ENCODE results near the gene NCKAP5. TPM values are rescaled to one million over a fixed set of nuclear protein-coding genes. Genes with fewer than 3 reads are reported as not detected.

NCKAP5 gene
- total RNA-seq, 1 donor from 2014 or later = 7.4 TPM

DNA sequence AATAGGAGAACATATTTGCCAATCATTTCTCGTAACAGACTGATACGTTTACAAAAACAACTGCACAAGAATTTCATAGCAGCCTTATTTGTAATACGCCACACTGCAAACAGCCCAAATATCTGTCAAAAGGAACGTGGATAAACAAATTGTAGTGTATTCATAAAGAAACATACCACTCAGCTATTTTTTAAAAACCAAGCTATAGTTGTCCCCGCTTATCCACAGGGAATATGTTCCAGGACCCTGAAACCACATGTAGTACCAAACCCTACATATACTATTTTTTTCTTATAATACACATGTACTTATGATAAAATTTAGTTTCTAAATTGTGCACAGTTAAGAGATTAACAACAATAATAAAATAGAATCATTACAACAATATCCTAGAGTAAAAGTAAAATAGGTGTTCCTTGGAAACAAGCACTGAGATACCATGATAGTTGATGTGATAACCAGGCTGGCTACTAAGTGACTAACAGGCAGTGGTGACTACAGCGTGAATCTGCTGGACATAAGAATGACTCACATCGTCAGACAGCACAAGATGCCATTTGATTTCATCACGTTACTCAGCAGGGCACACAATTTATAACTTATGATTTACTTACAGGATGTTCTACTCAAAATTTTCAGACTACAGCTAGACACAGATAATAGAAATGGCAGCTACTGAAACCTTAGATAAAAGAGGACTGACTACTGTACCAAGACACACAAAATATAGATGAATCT, 367.4 kb downstream of the NCKAP5 start:
- Mint-ChIP-seq H3K27me3 (ENCODE audit: unreplicated experiment) (no peaks in the 10 kb centered on the region), H3K27ac (ENCODE audit: unreplicated experiment) (no peak overlapping the region), H3K9me3 (ENCODE audit: unreplicated experiment) (peaks cover 5% of the 10 kb centered on the region), H3K36me3 (ENCODE audit: low read depth, unreplicated experiment) (no peaks in the 10 kb centered on the region), H3K4me3 (ENCODE audit: unreplicated experiment) (no peak overlapping the region), H3K4me1 (ENCODE audit: unreplicated experiment) (no peaks in the 10 kb centered on the region)
- TF ChIP-seq, protein P1, sequence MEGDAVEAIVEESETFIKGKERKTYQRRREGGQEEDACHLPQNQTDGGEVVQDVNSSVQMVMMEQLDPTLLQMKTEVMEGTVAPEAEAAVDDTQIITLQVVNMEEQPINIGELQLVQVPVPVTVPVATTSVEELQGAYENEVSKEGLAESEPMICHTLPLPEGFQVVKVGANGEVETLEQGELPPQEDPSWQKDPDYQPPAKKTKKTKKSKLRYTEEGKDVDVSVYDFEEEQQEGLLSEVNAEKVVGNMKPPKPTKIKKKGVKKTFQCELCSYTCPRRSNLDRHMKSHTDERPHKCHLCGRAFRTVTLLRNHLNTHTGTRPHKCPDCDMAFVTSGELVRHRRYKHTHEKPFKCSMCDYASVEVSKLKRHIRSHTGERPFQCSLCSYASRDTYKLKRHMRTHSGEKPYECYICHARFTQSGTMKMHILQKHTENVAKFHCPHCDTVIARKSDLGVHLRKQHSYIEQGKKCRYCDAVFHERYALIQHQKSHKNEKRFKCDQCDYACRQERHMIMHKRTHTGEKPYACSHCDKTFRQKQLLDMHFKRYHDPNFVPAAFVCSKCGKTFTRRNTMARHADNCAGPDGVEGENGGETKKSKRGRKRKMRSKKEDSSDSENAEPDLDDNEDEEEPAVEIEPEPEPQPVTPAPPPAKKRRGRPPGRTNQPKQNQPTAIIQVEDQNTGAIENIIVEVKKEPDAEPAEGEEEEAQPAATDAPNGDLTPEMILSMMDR (IDR thresholded peaks at IDR 0.05; ENCODE audit: unreplicated experiment) = no peak
- DNase-seq (ENCODE audit: low spot score) = no peak

DNA sequence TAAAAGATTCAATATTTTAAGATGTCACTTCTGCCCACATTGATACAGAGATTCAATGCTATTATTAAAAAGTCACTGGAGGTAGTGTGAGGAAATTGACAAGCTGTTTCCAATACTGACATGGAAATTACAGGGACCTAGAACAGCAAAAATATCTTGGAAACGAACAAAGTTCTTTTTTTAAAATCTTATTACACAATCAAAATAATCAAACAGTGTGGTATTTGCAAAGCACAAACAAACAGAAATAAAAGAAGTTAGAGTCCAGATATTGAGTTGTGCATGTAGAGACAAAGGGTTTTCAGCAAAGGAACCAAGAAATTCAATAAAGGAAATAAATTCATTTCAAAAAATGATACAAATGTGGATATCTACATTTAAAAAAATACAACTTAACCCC, 369.6 kb downstream of the NCKAP5 start:
- Mint-ChIP-seq H3K4me3 (ENCODE audit: unreplicated experiment) (no peak overlapping the region), H3K9me3 (ENCODE audit: unreplicated experiment) (peaks cover 5% of the 10 kb centered on the region), H3K4me1 (ENCODE audit: unreplicated experiment) (peaks cover 5% of the 10 kb centered on the region), H3K27me3 (ENCODE audit: unreplicated experiment) (no peaks in the 10 kb centered on the region), H3K27ac (ENCODE audit: unreplicated experiment) (no peak overlapping the region), H3K36me3 (ENCODE audit: low read depth, unreplicated experiment) (no peaks in the 10 kb centered on the region)
- no peak for DNase-seq (ENCODE audit: low spot score)
- TF ChIP-seq, protein P1 (IDR thresholded peaks at IDR 0.05; ENCODE audit: unreplicated experiment) = no peak

DNA sequence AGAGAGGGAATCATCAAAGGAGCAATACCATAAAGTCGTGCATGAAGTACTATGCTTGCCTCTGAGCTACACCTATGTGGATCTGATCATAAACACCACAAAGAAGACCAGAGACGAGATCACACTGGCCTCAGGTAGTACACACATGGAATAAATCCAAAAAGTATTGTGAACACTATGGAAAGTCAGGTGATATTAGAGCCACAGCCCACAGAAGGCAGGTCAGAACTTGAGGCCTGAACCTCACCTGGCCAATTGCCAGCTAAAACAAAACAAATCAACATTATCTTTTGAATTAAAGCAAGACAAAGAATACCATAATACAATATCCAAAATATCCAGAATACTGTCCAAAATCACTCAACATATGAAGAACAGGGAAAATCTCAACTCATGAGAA, 371.1 kb downstream of the NCKAP5 start:
- H3K27me3 Mint-ChIP-seq (ENCODE audit: unreplicated experiment) = no peaks in the 10 kb centered on the region
- no peaks in the 10 kb centered on the region for H3K36me3 Mint-ChIP-seq (ENCODE audit: low read depth, unreplicated experiment)
- TF ChIP-seq, protein P1 (IDR thresholded peaks at IDR 0.05; ENCODE audit: unreplicated experiment) = no peak
- H3K4me3 Mint-ChIP-seq (ENCODE audit: unreplicated experiment) = no peak overlapping the region
- DNase-seq (ENCODE audit: low spot score) = no peak
- no peak overlapping the region for H3K27ac Mint-ChIP-seq (ENCODE audit: unreplicated experiment)
- peaks cover 5% of the 10 kb centered on the region for H3K4me1 Mint-ChIP-seq (ENCODE audit: unreplicated experiment)
- peaks cover 5% of the 10 kb centered on the region for H3K9me3 Mint-ChIP-seq (ENCODE audit: unreplicated experiment)

- H3K27me3 Mint-ChIP-seq (ENCODE audit: unreplicated experiment) = no peaks in the 10 kb centered on the region
- H3K36me3 Mint-ChIP-seq (ENCODE audit: low read depth, unreplicated experiment) = no peaks in the 10 kb centered on the region
- no peak overlapping the region for H3K27ac Mint-ChIP-seq (ENCODE audit: unreplicated experiment)
- TF ChIP-seq, protein P1 (IDR thresholded peaks at IDR 0.05; ENCODE audit: unreplicated experiment) = no peak
- no peaks in the 10 kb centered on the region for H3K9me3 Mint-ChIP-seq (ENCODE audit: unreplicated experiment)
- no peak for DNase-seq (ENCODE audit: low spot score)
- H3K4me1 Mint-ChIP-seq (ENCODE audit: unreplicated experiment) = peaks cover 5% of the 10 kb centered on the region
- no peak overlapping the region for H3K4me3 Mint-ChIP-seq (ENCODE audit: unreplicated experiment)
Observed at GRCh38 chr2:133194777-133195335, 373.4 kb downstream of the NCKAP5 start.

DNA sequence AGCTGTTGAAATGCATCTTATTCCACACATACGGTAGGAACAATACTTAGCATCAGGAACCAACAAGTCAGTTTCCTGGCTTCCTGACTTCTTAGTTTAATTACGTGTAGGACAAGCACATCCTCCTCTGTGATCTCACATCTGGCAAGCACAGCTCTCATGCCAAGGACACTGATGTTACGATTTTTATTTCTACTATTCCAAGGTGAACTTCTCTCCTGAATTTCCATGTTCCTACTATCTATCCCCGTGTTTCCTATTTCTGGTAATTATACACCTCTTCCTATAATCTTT, 374.0 kb downstream of the NCKAP5 start:
- Mint-ChIP-seq H3K27me3 (ENCODE audit: unreplicated experiment) (no peaks in the 10 kb centered on the region), H3K36me3 (ENCODE audit: low read depth, unreplicated experiment) (no peaks in the 10 kb centered on the region)
- no peak for DNase-seq (ENCODE audit: low spot score)

More for the DNA sequence above, 374.0 kb downstream of the NCKAP5 start:
- Mint-ChIP-seq H3K4me1 (ENCODE audit: unreplicated experiment) (peaks cover 5% of the 10 kb centered on the region), H3K9me3 (ENCODE audit: unreplicated experiment) (no peaks in the 10 kb centered on the region), H3K4me3 (ENCODE audit: unreplicated experiment) (no peak overlapping the region), H3K27ac (ENCODE audit: unreplicated experiment) (peak overlapping the region; percentile 36)
- TF ChIP-seq, protein P1 (IDR thresholded peaks at IDR 0.05; ENCODE audit: unreplicated experiment) = no peak
